HEK293 (cell line): ENCODE measurements around the gene SLC10A1.
A peak's percentile ranks its signal among the peaks of the same experiment; 100 is the strongest.

ENCODE experiments used
- CTCF ChIA-PET: fragments of 350-600 bp; formaldehyde crosslinking; extraction: SDS; loops from one replicate; lab custom pipeline; 2021; ENCODE audit warnings: antibody characterized with exemption; lab: Yijun Ruan, JAX
- POLR2A ChIA-PET: fragments of 300-600 bp; formaldehyde crosslinking; extraction: SDS; loops from one replicate; lab custom pipeline; 2020; ENCODE audit warnings: antibody characterized with exemption, inconsistent platforms; lab: Yijun Ruan, JAX
- H3K27ac ChIP-seq: fragments of 200-500 bp; sonication (Bioruptor generic); 2 replicates; pipeline ENCODE4 v1.5.1; 2014; ENCODE audit warnings: low read depth, low read length, control low read depth, inconsistent platforms; ENCODE audit errors: extremely low read depth
- H3K36me3 ChIP-seq, 2 experiments: fragments of 200-500 bp in 1 of 2; sonication (Bioruptor generic) in 1 of 2; 1 replicate in 1 of 2; 2 replicates in 1 of 2; pipeline ENCODE4 v1.5.1; 2014 to 2017; ENCODE audit warnings: inconsistent platforms in 2 of 2, low read length in 2 of 2; ENCODE audit not compliant: control insufficient read depth in 2 of 2, insufficient read depth in 1 of 2
- H3K4me1 ChIP-seq: fragments of 200-500 bp; sonication (Bioruptor generic); 2 replicates; pipeline ENCODE4 v1.5.1; 2014; ENCODE audit warnings: mild to moderate bottlenecking, low read length, inconsistent platforms; ENCODE audit not compliant: control insufficient read depth, insufficient read depth
- H3K4me3 ChIP-seq: 2 replicates; pipeline ENCODE4 v1.5.1; 2011; ENCODE audit warnings: low read depth, mild to moderate bottlenecking, control low read depth, low read length, moderate library complexity
- H3K9me3 ChIP-seq: fragments of 200-500 bp; sonication (Bioruptor generic); 2 replicates; pipeline ENCODE4 v1.5.1; 2014; ENCODE audit warnings: low read depth, low read length, inconsistent platforms; ENCODE audit not compliant: control insufficient read depth, insufficient read depth
- ATF2 ChIP-seq: fragments of 450-650 bp; formaldehyde crosslinking; IDR thresholded peaks from 2 replicates; pipeline ENCODE4 v1.5.1; 2016; ENCODE audit warnings: missing biosample characterization, missing genetic modification characterization, low read depth
- BCL11A ChIP-seq: fragments of 450-650 bp; formaldehyde crosslinking; IDR thresholded peaks from 2 replicates; pipeline ENCODE4 v1.5.1; 2016; ENCODE audit warnings: low read depth, missing biosample characterization, missing genetic modification characterization
- GLIS1 ChIP-seq: fragments of 450-650 bp; formaldehyde crosslinking; IDR thresholded peaks from 2 replicates; pipeline ENCODE4 v1.5.1; 2016; ENCODE audit warnings: missing biosample characterization, missing genetic modification characterization
- GLIS2 ChIP-seq: fragments of 450-650 bp; formaldehyde crosslinking; IDR thresholded peaks from 2 replicates; pipeline ENCODE4 v1.5.1; 2016; ENCODE audit warnings: missing biosample characterization, missing genetic modification characterization
- MZF1 ChIP-seq: fragments of 450-650 bp; formaldehyde crosslinking; IDR thresholded peaks from 2 replicates; pipeline ENCODE4 v1.5.1; 2017; ENCODE audit warnings: missing biosample characterization, missing genetic modification characterization, borderline replicate concordance
- OSR2 ChIP-seq: fragments of 450-650 bp; formaldehyde crosslinking; IDR thresholded peaks from 2 replicates; pipeline ENCODE4 v1.5.1; 2016; ENCODE audit warnings: missing biosample characterization, missing genetic modification characterization
- OVOL3 ChIP-seq: fragments of 450-650 bp; formaldehyde crosslinking; IDR thresholded peaks from 2 replicates; pipeline ENCODE4 v1.5.1; 2016; ENCODE audit warnings: missing biosample characterization, missing genetic modification characterization
- RBAK ChIP-seq: fragments of 450-650 bp; formaldehyde crosslinking; IDR thresholded peaks from 2 replicates; pipeline ENCODE4 v1.5.1; 2016; ENCODE audit warnings: missing biosample characterization, missing genetic modification characterization
- TCF7L2 ChIP-seq: IDR thresholded peaks from 2 replicates; pipeline ENCODE4 v1.6.1; 2011; ENCODE audit warnings: low read depth, mild to moderate bottlenecking, inconsistent platforms, low read length, moderate library complexity, borderline replicate concordance
- TRIM28 ChIP-seq: IDR thresholded peaks from 2 replicates; pipeline ENCODE4 v1.6.1; 2011; ENCODE audit warnings: low read length, control low read depth, borderline replicate concordance
- YY2 ChIP-seq: fragments of 450-650 bp; formaldehyde crosslinking; IDR thresholded peaks from 2 replicates; pipeline ENCODE4 v1.5.1; 2016; ENCODE audit warnings: missing biosample characterization, missing genetic modification characterization
- ZBTB7A ChIP-seq: fragments of 450-650 bp; formaldehyde crosslinking; IDR thresholded peaks from 2 replicates; pipeline ENCODE4 v1.5.1; 2016; ENCODE audit warnings: low read depth, missing biosample characterization, missing genetic modification characterization
- ZFP41 ChIP-seq: fragments of 450-650 bp; formaldehyde crosslinking; IDR thresholded peaks from 2 replicates; pipeline ENCODE4 v1.5.1; 2016; ENCODE audit warnings: missing biosample characterization, missing genetic modification characterization, borderline replicate concordance
- ZIC2 ChIP-seq: fragments of 450-650 bp; formaldehyde crosslinking; IDR thresholded peaks from 2 replicates; pipeline ENCODE4 v1.5.1; 2016; ENCODE audit warnings: missing biosample characterization, missing genetic modification characterization
- ZNF112 ChIP-seq: fragments of 450-650 bp; formaldehyde crosslinking; IDR thresholded peaks from 2 replicates; pipeline ENCODE4 v1.5.0; 2017; ENCODE audit warnings: missing biosample characterization, missing genetic modification characterization
- ZNF157 ChIP-seq: fragments of 450-650 bp; formaldehyde crosslinking; IDR thresholded peaks from 2 replicates; pipeline ENCODE4 v1.5.1; 2016; ENCODE audit warnings: missing biosample characterization, missing genetic modification characterization
- ZNF239 ChIP-seq: fragments of 450-650 bp; formaldehyde crosslinking; IDR thresholded peaks from 2 replicates; pipeline ENCODE4 v1.5.1; 2016; ENCODE audit warnings: missing biosample characterization, missing genetic modification characterization
- ZNF335 ChIP-seq: fragments of 450-650 bp; formaldehyde crosslinking; conservative IDR thresholded peaks from 2 replicates; pipeline ENCODE4 v1.5.1; 2016; ENCODE audit warnings: missing biosample characterization, missing genetic modification characterization
- ZNF354C ChIP-seq: fragments of 450-650 bp; formaldehyde crosslinking; IDR thresholded peaks from 2 replicates; pipeline ENCODE4 v1.5.1; 2016; ENCODE audit warnings: missing biosample characterization, missing genetic modification characterization, low read depth, borderline replicate concordance
- ZNF37A ChIP-seq: fragments of 450-650 bp; IDR thresholded peaks from 2 replicates; pipeline ENCODE4 v1.5.1; 2018; ENCODE audit warnings: missing biosample characterization, missing genetic modification characterization
- ZNF521 ChIP-seq: fragments of 450-650 bp; formaldehyde crosslinking; IDR thresholded peaks from 2 replicates; pipeline ENCODE4 v1.5.1; 2017; ENCODE audit warnings: missing biosample characterization, mild to moderate bottlenecking, missing genetic modification characterization
- ZNF530 ChIP-seq: fragments of 450-650 bp; formaldehyde crosslinking; IDR thresholded peaks from 2 replicates; pipeline ENCODE4 v1.5.1; 2016; ENCODE audit warnings: low read depth, missing biosample characterization, missing genetic modification characterization
- ZNF610 ChIP-seq: fragments of 450-650 bp; formaldehyde crosslinking; IDR thresholded peaks from 2 replicates; pipeline ENCODE4 v1.5.1; 2016; ENCODE audit warnings: missing biosample characterization, missing genetic modification characterization, borderline replicate concordance
- ZNF621 ChIP-seq: fragments of 450-650 bp; formaldehyde crosslinking; IDR thresholded peaks from 2 replicates; pipeline ENCODE4 v1.5.1; 2017; ENCODE audit warnings: missing biosample characterization, missing genetic modification characterization
- ZNF623 ChIP-seq: fragments of 450-650 bp; formaldehyde crosslinking; IDR thresholded peaks from 2 replicates; pipeline ENCODE4 v1.5.1; 2016; ENCODE audit warnings: missing biosample characterization, missing genetic modification characterization
- ZNF629 ChIP-seq: fragments of 450-650 bp; formaldehyde crosslinking; IDR thresholded peaks from 2 replicates; pipeline ENCODE4 v1.5.1; 2017; ENCODE audit warnings: missing biosample characterization, missing genetic modification characterization
- ZNF791 ChIP-seq: fragments of 450-650 bp; formaldehyde crosslinking; IDR thresholded peaks from 2 replicates; pipeline ENCODE4 v1.5.1; 2016; ENCODE audit warnings: missing biosample characterization, missing genetic modification characterization
- ZNF792 ChIP-seq: fragments of 450-650 bp; formaldehyde crosslinking; IDR thresholded peaks from 2 replicates; pipeline ENCODE4 v1.5.1; 2016; ENCODE audit warnings: missing biosample characterization, missing genetic modification characterization
- TF ChIP-seq, protein P1 (sequence below): fragments of 450-650 bp; formaldehyde crosslinking; IDR thresholded peaks from 2 replicates; pipeline ENCODE4 v1.5.1; 2016; ENCODE audit warnings: missing biosample characterization, missing genetic modification characterization
- TF ChIP-seq, protein P2 (sequence below): fragments of 450-650 bp; formaldehyde crosslinking; IDR thresholded peaks from 2 replicates; pipeline ENCODE4 v1.5.1; 2016; ENCODE audit warnings: missing biosample characterization, missing genetic modification characterization

The SLC10A1 gene

DNA sequence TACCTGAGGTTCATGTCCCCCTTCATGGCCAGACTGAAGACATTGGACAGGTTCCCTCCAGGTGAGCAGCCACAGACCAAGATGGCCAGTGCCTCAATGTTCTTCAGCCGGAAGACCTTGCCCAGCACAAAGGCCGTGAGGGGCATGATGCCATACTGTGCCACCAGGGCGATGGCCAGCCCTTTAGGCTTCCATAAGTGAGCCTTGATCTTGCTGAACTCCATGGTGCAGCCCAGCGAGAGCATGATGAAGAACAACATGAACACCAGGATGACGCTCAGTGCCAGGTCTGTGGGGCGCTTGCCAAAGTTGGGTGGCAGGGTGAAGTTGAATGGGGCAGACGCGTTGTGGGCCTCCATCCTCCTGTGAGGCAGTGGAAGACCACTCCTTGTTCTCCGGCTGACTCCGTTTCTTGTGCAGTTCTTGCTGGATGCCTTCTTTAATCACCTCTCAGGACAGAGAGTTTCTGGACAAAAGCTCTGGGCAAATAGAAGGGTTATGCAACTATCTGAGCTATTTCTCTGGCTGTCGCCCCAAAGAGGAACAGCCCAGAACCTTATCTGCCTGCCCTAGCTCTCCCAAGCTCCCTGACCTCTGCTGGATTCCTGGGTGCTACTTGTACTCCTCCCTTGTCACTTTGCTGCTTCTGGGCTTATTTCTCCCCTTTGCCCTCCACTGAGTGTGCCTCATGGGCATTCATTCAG lies at the start of gene SLC10A1:
Gene SLC10A1 (minus strand): TSS at position 445 of the 704 bp plus-strand sequence. CDS start 86 bp downstream, at position 359.
- POLR2A ChIA-PET = interaction anchor here (0.6 kb wide), 1 partner anchor 30 kb away, joined by 3 read pairs; the partner anchor contains the start of gene SRSF5
- CTCF ChIA-PET = no interaction called here
- TF ChIP-seq ZNF791 (no peak), ZNF530 (no peak), BCL11A (no peak), OVOL3 (tag by site-specific recombination) (no peak), ZNF621 (no peak), RBAK (tag by site-specific recombination) (no peak), ZNF521 (tag by site-specific recombination) (no peak), GLIS1 (tag by site-specific recombination) (no peak)
- H3K4me3 ChIP-seq = no peak within 1 kb of the TSS
- no peaks in the 10 kb centered on the region for H3K9me3 ChIP-seq
- no peak within 1 kb of the TSS for H3K27ac ChIP-seq
- H3K36me3 ChIP-seq = no peaks in the 10 kb centered on the region
- H3K4me1 ChIP-seq = no peaks in the 10 kb centered on the region

DNA sequence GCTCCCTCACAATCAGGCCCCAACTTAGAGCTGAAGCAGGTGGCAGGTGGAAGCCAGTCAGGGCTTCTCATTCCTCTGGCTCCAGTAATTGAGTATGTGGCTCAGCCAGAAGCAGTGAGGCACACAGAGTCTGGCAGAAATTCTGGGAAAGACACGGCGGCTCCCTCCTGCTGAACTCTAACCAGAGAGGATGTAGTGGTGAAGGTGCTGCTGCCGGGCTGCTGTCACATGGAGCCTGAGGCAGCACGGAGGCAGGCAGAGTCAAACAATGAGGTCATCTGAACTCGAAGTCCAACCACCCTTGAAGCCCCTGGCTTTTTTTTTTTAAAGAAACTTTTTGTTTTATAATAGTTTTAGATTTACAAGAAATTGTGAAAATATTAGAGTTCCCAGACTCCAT lies 48.7 kb upstream of the SLC10A1 start:
- Histone ChIP-seq H3K9me3 (no peaks in the 10 kb centered on the region), H3K4me1 (no peaks in the 10 kb centered on the region), H3K27ac (no peak overlapping the region)
- POLR2A ChIA-PET = no interaction called here
- TF ChIP-seq ZNF629 = no peak
- no peak for TF ChIP-seq GLIS2
- TF ChIP-seq YY2 (tag by site-specific recombination) = no peak
- TF ChIP-seq, protein P1, sequence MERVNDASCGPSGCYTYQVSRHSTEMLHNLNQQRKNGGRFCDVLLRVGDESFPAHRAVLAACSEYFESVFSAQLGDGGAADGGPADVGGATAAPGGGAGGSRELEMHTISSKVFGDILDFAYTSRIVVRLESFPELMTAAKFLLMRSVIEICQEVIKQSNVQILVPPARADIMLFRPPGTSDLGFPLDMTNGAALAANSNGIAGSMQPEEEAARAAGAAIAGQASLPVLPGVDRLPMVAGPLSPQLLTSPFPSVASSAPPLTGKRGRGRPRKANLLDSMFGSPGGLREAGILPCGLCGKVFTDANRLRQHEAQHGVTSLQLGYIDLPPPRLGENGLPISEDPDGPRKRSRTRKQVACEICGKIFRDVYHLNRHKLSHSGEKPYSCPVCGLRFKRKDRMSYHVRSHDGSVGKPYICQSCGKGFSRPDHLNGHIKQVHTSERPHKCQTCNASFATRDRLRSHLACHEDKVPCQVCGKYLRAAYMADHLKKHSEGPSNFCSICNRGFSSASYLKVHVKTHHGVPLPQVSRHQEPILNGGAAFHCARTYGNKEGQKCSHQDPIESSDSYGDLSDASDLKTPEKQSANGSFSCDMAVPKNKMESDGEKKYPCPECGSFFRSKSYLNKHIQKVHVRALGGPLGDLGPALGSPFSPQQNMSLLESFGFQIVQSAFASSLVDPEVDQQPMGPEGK (tag by site-specific recombination) = no peak
- TF ChIP-seq TRIM28 = 0 out of 2 replicates have a peak, but pooled peaks have one; percentile 18
- no peak for TF ChIP-seq MZF1 (tag by site-specific recombination)
- TF ChIP-seq ZNF335 (tag by site-specific recombination) = peak; percentile 37; the same call in 1 of the 2 replicates
- TF ChIP-seq ZFP41 (tag by site-specific recombination) = no peak
- TF ChIP-seq ZNF157 (tag by site-specific recombination) = no peak
- TF ChIP-seq ATF2 (tag by site-specific recombination) = peak; percentile 73
- TF ChIP-seq OSR2 (tag by site-specific recombination) = no peak; the same call in 1 of the 2 replicates
- TF ChIP-seq, all 188 proteins: peak for 3
- Histone ChIP-seq H3K4me3 (no peak overlapping the region), H3K36me3 (no peaks in the 10 kb centered on the region)
- CTCF ChIA-PET = no interaction called here

- no peak overlapping the region for H3K27ac ChIP-seq
- no peak overlapping the region for H3K4me3 ChIP-seq
- CTCF ChIA-PET = interaction anchor here (0.8 to 1.3 kb wide), 3 partner anchors 26 to 126 kb away, joined by 3 to 4 read pairs (median 3); no protein-coding TSS in a partner anchor
- no peaks in the 10 kb centered on the region for H3K4me1 ChIP-seq
- H3K36me3 ChIP-seq = no peaks in the 10 kb centered on the region
- POLR2A ChIA-PET = no interaction called here
- H3K9me3 ChIP-seq = no peaks in the 10 kb centered on the region
- TF ChIP-seq ZBTB7A (tag by site-specific recombination) (no peak), ZNF239 (no peak), ZNF623 (no peak), ZNF112 (no peak), ZNF792 (tag by site-specific recombination) (no peak), ZIC2 (tag by site-specific recombination) (no peak), ZNF37A (no peak), ZNF354C (no peak), TCF7L2 (no peak), ZNF610 (no peak)
- TF ChIP-seq, protein P2, sequence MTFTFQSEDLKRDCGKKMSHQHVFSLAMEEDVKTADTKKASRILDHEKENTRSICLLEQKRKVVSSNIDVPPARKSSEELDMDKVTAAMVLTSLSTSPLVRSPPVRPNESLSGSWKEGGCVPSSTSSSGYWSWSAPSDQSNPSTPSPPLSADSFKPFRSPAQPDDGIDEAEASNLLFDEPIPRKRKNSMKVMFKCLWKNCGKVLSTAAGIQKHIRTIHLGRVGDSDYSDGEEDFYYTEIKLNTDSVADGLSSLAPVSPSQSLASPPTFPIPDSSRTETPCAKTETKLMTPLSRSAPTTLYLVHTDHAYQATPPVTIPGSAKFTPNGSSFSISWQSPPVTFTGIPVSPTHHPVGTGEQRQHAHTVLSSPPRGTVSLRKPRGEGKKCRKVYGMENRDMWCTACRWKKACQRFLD (tag by site-specific recombination) = no peak
These were observed 48.1 kb upstream of the SLC10A1 start for GRCh38 chr14:69845050-69845581.
